Endothelial cell of umbilical vein (primary cell): Measurements from ENCODE around the gene TPRG1L. TPM values are rescaled to one million over a fixed set of nuclear protein-coding genes. Genes with fewer than 3 reads are reported as not detected.

ENCODE experiments used
- BruUV-seq: library from RNA; stranded (reverse); fragments of 400-500 nt; replicated peaks from 2 replicates; lab custom pipeline; 2021; lab: Mats Ljungman, UMichigan
- CTCF ChIA-PET: fragments of 300-600, 350-600 bp; sonication (Branson Sonifier 250); formaldehyde crosslinking; loops from one replicate; lab custom pipeline; 2021; ENCODE audit warnings: antibody characterized with exemption, inconsistent platforms; lab: Charles Lee
- POLR2A ChIA-PET: fragments of 300-600, 350-600 bp; sonication (Branson Sonifier 250); formaldehyde crosslinking; loops from one replicate; lab custom pipeline; 2021; ENCODE audit warnings: antibody characterized with exemption, inconsistent platforms; lab: Charles Lee
- DNase-seq: peaks from one replicate; pipeline ENCODE4 v3.0.0-alpha.2; 2011; ENCODE audit warnings: low read depth, low spot score
- FAIRE-seq: peaks from 2 replicates; lab custom pipeline; 2011; peaks lifted over from hg19 to GRCh38; lab: Jason Lieb, UNC
- H2AFZ ChIP-seq: 2 replicates; pipeline ENCODE4 v1.6.0; 2012; ENCODE audit warnings: low read depth, low read length, control low read depth, inconsistent platforms
- H3K27ac ChIP-seq: 2 replicates; pipeline ENCODE4 v1.5.1; 2011; ENCODE audit warnings: low read depth, mild to moderate bottlenecking, control low read depth, low read length, moderate library complexity; ENCODE audit not compliant: insufficient read depth
- H3K27me3 ChIP-seq, 2 experiments: 2 replicates each; pipeline versions ENCODE4 v1.6.0 to v1.6.1; 2011; ENCODE audit warnings: low read length in 2 of 2, mixed read lengths in 1 of 2; ENCODE audit not compliant: control insufficient read depth in 2 of 2, insufficient read depth in 2 of 2
- H3K36me3 ChIP-seq, 2 experiments: 2 replicates in 1 of 2; 3 replicates in 1 of 2; pipeline ENCODE4 v1.5.1; 2011; ENCODE audit warnings: low read length in 2 of 2, mild to moderate bottlenecking in 1 of 2, moderate library complexity in 1 of 2; ENCODE audit not compliant: control insufficient read depth in 2 of 2, insufficient read depth in 2 of 2; ENCODE audit errors: extremely low read depth in 1 of 2
- H3K4me1 ChIP-seq: 3 replicates; pipeline ENCODE4 v1.5.1; 2011; ENCODE audit warnings: mild to moderate bottlenecking, low read length; ENCODE audit not compliant: control insufficient read depth, insufficient read depth; ENCODE audit errors: extremely low read depth
- H3K4me2 ChIP-seq: 2 replicates; pipeline ENCODE4 v1.6.1; 2011; ENCODE audit warnings: low read length, control low read depth, mixed read lengths; ENCODE audit not compliant: insufficient read depth
- H3K4me3 ChIP-seq, 3 experiments: fragments of 200-600 bp in 1 of 3; sonication (generic), shearing (Covaris generic) in 1 of 3; replicated peaks in 1 of 3; 2 replicates each; pipeline ENCODE4 v1.5.1; 2011 to 2016; ENCODE audit warnings: control low read depth in 3 of 3, low read length in 3 of 3, mild to moderate bottlenecking in 2 of 3, inconsistent platforms in 1 of 3, low read depth in 1 of 3, moderate library complexity in 1 of 3; ENCODE audit not compliant: insufficient read depth in 1 of 3
- H3K79me2 ChIP-seq: 2 replicates; pipeline ENCODE4 v1.6.0; 2012; ENCODE audit warnings: low read length, inconsistent platforms; ENCODE audit not compliant: control insufficient read depth, insufficient read depth
- H3K9ac ChIP-seq: replicated peaks from 2 replicates; pipeline ENCODE3; 2011; ENCODE audit warnings: low read length, control low read depth; ENCODE audit not compliant: insufficient read depth; ENCODE audit errors: extremely low read depth
- H3K9me1 ChIP-seq: replicated peaks from 3 replicates; pipeline ENCODE4 v1.6.0; 2011; ENCODE audit warnings: mild to moderate bottlenecking, low read length; ENCODE audit not compliant: control insufficient read depth, insufficient read depth; ENCODE audit errors: extremely low read depth
- H3K9me3 ChIP-seq: replicated peaks from 2 replicates; pipeline ENCODE4 v1.5.1; 2012; ENCODE audit warnings: low read length, inconsistent platforms; ENCODE audit not compliant: control insufficient read depth, insufficient read depth
- H4K20me1 ChIP-seq: replicated peaks from 2 replicates; pipeline ENCODE3; 2011; ENCODE audit warnings: mild to moderate bottlenecking, low read length; ENCODE audit not compliant: control insufficient read depth, insufficient read depth; ENCODE audit errors: extremely low read depth
- CTCF ChIP-seq, 2 donors: IDR thresholded peaks; 1 replicate in 1 of 2; 2 replicates in 1 of 2; pipeline ENCODE4 v1.5.1; 2011; ENCODE audit warnings: low read length in 2 of 2, mild to moderate bottlenecking in 2 of 2, moderate library complexity in 2 of 2, control low read depth in 1 of 2, inconsistent platforms in 1 of 2, low read depth in 1 of 2; ENCODE audit not compliant: insufficient read depth in 1 of 2; ENCODE audit errors: extremely low read depth in 1 of 2
- EZH2 ChIP-seq: IDR thresholded peaks from 2 replicates; pipeline ENCODE4 v1.6.1; 2012; ENCODE audit warnings: borderline replicate concordance, low read depth, mild to moderate bottlenecking, moderate library complexity, low read length, inconsistent platforms; ENCODE audit not compliant: severe bottlenecking
- FOS ChIP-seq: IDR thresholded peaks from 2 replicates; pipeline ENCODE4 v1.6.1; 2011; ENCODE audit warnings: mild to moderate bottlenecking, low read length, moderate library complexity, borderline replicate concordance; ENCODE audit not compliant: insufficient read depth
- GATA2 ChIP-seq: IDR thresholded peaks from 2 replicates; pipeline ENCODE4 v1.7.0; 2011; ENCODE audit warnings: low read depth, mild to moderate bottlenecking, moderate library complexity, mixed read lengths, low read length; ENCODE audit not compliant: insufficient read length, insufficient read depth
- JUN ChIP-seq: IDR thresholded peaks from 2 replicates; pipeline ENCODE4 v1.6.1; 2011; ENCODE audit warnings: borderline replicate concordance, low read depth; ENCODE audit not compliant: insufficient read length, insufficient read depth
- MAX ChIP-seq: IDR thresholded peaks from 2 replicates; pipeline ENCODE4 v1.6.1; 2011; ENCODE audit not compliant: insufficient read depth, insufficient read length
- MYC ChIP-seq: IDR thresholded peaks from one replicate; pipeline ENCODE4 v1.6.1; 2011; ENCODE audit warnings: mild to moderate bottlenecking, low read depth, low read length
- POLR2A ChIP-seq: IDR thresholded peaks from 2 replicates; pipeline ENCODE4 v1.6.1; 2012; ENCODE audit warnings: low read depth, mild to moderate bottlenecking, control low read depth, low read length
- POLR2AphosphoS5 ChIP-seq: IDR thresholded peaks from 2 replicates; pipeline ENCODE4 v1.6.1; 2012; ENCODE audit warnings: low read depth, mild to moderate bottlenecking, control low read depth, low read length, moderate library complexity; ENCODE audit not compliant: insufficient read depth
- dilution Hi-C: fragments of 300-500 bp; cut with MboI; formaldehyde crosslinking; loops from one replicate; pipeline ENCODE4 v1.15.0; 2019; ENCODE audit warnings: low sequenced_read_pairs; ENCODE audit not compliant: extremely low pct_ligation_motif_present
- intact Hi-C: fragments of 100-400 bp; cut with micrococcal nuclease; formaldehyde crosslinking; loops from one replicate; pipeline ENCODE4 v1.10.0; 2022
- polyA plus RNA-seq, 4 experiments: library from polyadenylated mRNA; depleted of rRNA in 3 of 4; stranded (reverse) in 3 of 4; unstranded in 1 of 4; fragments of >200 nt; gene quantifications; 2 replicates each; pipeline versions ENCODE4 v1.2.1 to v1.2.3, GENCODE V29; 2011 to 2012; ENCODE audit warnings: missing spikeins in 1 of 4
- total RNA-seq: library from RNA; stranded (reverse); gene quantifications from 2 replicates; pipeline ENCODE4 v1.2.3, GENCODE V29; 2021

The TPRG1L gene
- total and polyA plus RNA-seq, 2 donors (not counting 3 experiments of a cell fraction or from before 2014, with no cell fraction given): 52.3 to 53.8 TPM

DNA sequence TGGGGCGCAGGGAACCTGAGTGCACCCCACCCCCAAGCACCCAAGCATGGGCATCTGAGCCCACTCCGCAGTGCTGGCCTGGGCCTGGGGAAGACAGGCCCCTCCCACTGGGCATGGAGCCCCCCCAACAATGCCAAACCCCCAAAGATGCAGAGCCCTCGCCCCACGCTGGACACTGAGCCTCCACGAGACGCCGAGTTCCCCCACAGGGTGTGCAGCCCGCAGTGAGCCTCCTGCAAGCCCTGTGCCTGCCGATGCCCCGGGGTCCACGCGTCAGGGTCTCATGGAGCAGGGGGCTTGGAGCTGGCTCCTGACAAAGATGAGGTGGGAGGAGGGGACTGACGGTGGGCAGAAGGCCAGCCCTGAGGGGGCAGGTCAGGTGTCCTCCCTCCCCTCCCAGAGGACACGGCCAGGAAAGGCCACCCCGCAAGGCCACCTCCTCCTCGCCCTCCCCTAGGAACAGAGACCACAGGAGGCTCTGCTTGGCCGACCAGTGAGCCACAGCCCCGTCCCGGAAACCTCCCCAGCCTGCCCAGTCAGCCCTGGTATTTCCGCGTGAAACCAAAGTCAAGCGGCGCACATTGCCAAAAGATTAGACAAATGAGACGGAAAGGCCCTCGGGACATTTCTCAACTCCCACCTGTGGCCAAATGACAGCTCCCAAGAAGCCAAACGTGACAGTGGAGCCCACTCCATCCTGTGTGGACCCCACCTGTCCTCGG lies 46.9 kb upstream of the TPRG1L start:
- H3K4me2 ChIP-seq: no peak overlapping the region
- no peak for DNase-seq
- H3K9me3 ChIP-seq: no peaks in the 10 kb centered on the region
- FAIRE-seq: no peak
- H3K4me3 ChIP-seq: no peak overlapping the region
- peaks cover 0 to 1% of the 10 kb centered on the region in 2 experiments for H3K36me3 ChIP-seq
- H2AFZ ChIP-seq: no peak overlapping the region
- intact Hi-C loops: no loop called here
- CTCF ChIA-PET: interaction anchor here (0.8 to 0.9 kb wide), 3 partner anchors 13 to 87 kb away, joined by 3 read pairs; no protein-coding TSS in a partner anchor
- H3K27me3 ChIP-seq: no peaks in the 10 kb centered on the region
- BruUV-seq: no TSS peak
- no peaks in the 10 kb centered on the region for H3K4me1 ChIP-seq
- H3K9ac ChIP-seq: no peak overlapping the region
- POLR2A ChIA-PET: no interaction called here
- TF ChIP-seq CTCF (IDR thresholded peaks at IDR 0.05; ENCODE audit: extremely low read depth in 1 of 2, insufficient read depth in 1 of 2, low read depth in 1 of 2, low read length in 2 of 2): no peak
- no peak for TF ChIP-seq POLR2AphosphoS5
- no peak for TF ChIP-seq JUN
- no peak for TF ChIP-seq POLR2A
- TF ChIP-seq GATA2: no peak
- TF ChIP-seq MAX: no peak
- TF ChIP-seq EZH2: no peak
- no peak for TF ChIP-seq FOS
- no peak for TF ChIP-seq MYC
- no peaks in the 10 kb centered on the region for H3K79me2 ChIP-seq
- dilution Hi-C loops: no loop called here
- H4K20me1 ChIP-seq: no peaks in the 10 kb centered on the region
- H3K9me1 ChIP-seq: no peaks in the 10 kb centered on the region
- H3K27ac ChIP-seq: no peak overlapping the region
